ENCODE results near the gene MICB. TPM values are rescaled to one million over a fixed set of nuclear protein-coding genes. Genes with fewer than 3 reads are reported as not detected.

MICB gene
- total RNA-seq, 1 experiment from 2014 or later: 37.0 TPM

DNA sequence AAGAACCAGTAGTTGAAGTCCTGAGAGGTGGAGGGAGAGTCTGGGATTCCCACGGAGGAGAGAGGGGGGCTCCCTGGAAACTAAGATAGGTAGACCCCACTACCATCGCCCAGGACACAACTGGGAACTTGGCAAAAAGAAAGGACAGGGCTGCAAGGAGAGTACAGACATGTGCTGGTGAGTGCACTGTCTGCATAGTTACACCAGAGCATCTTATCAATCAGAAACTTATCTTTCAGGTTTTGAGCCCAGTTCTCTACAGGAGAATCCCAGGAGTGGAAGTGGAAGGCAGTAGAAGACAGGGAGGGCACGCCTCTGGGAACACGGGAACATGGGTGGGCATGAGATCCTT, 61.6 kb downstream of the MICB start (continued):
- TF ChIP-seq, protein P1, sequence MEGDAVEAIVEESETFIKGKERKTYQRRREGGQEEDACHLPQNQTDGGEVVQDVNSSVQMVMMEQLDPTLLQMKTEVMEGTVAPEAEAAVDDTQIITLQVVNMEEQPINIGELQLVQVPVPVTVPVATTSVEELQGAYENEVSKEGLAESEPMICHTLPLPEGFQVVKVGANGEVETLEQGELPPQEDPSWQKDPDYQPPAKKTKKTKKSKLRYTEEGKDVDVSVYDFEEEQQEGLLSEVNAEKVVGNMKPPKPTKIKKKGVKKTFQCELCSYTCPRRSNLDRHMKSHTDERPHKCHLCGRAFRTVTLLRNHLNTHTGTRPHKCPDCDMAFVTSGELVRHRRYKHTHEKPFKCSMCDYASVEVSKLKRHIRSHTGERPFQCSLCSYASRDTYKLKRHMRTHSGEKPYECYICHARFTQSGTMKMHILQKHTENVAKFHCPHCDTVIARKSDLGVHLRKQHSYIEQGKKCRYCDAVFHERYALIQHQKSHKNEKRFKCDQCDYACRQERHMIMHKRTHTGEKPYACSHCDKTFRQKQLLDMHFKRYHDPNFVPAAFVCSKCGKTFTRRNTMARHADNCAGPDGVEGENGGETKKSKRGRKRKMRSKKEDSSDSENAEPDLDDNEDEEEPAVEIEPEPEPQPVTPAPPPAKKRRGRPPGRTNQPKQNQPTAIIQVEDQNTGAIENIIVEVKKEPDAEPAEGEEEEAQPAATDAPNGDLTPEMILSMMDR (IDR thresholded peaks at IDR 0.05): no peak
- TF ChIP-seq, protein P2, sequence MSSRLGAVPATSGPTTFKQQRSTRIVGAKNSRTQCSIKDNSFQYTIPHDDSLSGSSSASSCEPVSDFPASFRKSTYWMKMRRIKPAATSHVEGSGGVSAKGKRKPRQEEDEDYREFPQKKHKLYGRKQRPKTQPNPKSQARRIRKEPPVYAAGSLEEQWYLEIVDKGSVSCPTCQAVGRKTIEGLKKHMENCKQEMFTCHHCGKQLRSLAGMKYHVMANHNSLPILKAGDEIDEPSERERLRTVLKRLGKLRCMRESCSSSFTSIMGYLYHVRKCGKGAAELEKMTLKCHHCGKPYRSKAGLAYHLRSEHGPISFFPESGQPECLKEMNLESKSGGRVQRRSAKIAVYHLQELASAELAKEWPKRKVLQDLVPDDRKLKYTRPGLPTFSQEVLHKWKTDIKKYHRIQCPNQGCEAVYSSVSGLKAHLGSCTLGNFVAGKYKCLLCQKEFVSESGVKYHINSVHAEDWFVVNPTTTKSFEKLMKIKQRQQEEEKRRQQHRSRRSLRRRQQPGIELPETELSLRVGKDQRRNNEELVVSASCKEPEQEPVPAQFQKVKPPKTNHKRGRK (CRISPR knock-in tag; IDR thresholded peaks at IDR 0.05; ENCODE audit: borderline replicate concordance): no peak
- TF ChIP-seq NFYB (CRISPR knock-in tag; conservative IDR thresholded peaks at IDR 0.05; ENCODE audit: low read depth) (no peak), TEAD4 (CRISPR knock-in tag; IDR thresholded peaks at IDR 0.05) (no peak), SOX15 (CRISPR knock-in tag; IDR thresholded peaks at IDR 0.05) (no peak), SMAD4 (CRISPR knock-in tag; IDR thresholded peaks at IDR 0.05) (no peak), ZNF138 (CRISPR knock-in tag; conservative IDR thresholded peaks at IDR 0.05) (no peak), CREB1 (CRISPR knock-in tag; IDR thresholded peaks at IDR 0.05) (no peak)

DNA sequence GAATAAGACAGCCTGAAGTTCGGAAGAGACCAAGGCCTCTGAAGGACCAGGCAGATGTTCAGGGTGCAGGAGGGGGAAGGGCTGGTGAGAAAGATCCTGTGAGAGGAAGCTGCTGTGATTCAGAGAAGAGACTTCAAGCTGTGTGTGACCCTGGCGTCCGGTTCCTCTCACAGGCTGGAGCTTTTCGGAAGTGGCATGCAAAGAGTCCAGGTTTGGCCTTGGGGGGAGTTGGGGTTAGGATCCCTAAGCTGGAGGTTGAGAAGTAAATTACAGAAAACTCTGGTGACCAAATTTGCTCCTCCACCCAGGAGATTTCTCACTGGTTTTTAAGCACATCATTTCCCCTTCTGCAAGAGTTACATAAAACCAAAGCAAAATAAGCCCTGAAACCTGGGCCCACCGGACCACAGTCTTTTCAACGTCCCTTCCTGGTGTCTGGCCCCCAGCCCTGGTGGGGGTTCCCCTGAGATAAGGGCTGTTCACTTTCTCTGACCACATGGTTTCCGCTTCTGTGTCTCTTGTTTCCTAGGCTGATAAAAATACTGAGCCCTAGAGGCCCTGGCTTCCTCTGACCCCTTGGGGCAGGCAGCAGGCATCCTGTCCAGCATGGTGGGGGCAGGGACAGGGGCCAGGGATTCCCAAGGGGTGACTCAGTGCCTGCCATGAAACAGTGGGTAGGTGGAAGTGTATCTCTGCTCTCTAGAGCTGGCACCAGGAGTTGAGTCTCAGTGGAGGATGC, 62.2 kb downstream of the MICB start:
- Mint-ChIP-seq H3K27me3 (ENCODE audit: low read depth) (no peaks in the 10 kb centered on the region; the same call in 1 of the 2 replicates), H3K27ac (peak overlapping the region; percentile 37; the same call in 1 of the 2 replicates), H3K9me3 (no peaks in the 10 kb centered on the region), H3K4me3 (no peak overlapping the region), H3K4me1 (peaks cover 9% of the 10 kb centered on the region), H3K36me3 (peaks cover 15% of the 10 kb centered on the region)
- ATAC-seq: peak; percentile 34; the same call in 1 of the 2 replicates
- CTCF ChIA-PET: interaction anchor here (0.6 to 1.0 kb wide), 3 partner anchors 9 to 32 kb away, joined by 3 to 4 read pairs (median 3); no protein-coding TSS in a partner anchor
- POLR2A ChIA-PET: interaction anchor here (1.6 kb wide), 1 partner anchor 19 kb away, joined by 4 read pairs; the partner anchor contains the start of gene DDX39B
- DNase-seq (ENCODE audit: low spot score): no peak
- TF ChIP-seq KAT7 (CRISPR knock-in tag; IDR thresholded peaks at IDR 0.05; ENCODE audit: borderline replicate concordance) (no peak), ZNF219 (CRISPR knock-in tag; IDR thresholded peaks at IDR 0.05; ENCODE audit: borderline replicate concordance) (no peak)
- TF ChIP-seq, protein P3, sequence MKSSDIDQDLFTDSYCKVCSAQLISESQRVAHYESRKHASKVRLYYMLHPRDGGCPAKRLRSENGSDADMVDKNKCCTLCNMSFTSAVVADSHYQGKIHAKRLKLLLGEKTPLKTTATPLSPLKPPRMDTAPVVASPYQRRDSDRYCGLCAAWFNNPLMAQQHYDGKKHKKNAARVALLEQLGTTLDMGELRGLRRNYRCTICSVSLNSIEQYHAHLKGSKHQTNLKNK (CRISPR knock-in tag; IDR thresholded peaks at IDR 0.05): no peak
- TF ChIP-seq, protein P4, sequence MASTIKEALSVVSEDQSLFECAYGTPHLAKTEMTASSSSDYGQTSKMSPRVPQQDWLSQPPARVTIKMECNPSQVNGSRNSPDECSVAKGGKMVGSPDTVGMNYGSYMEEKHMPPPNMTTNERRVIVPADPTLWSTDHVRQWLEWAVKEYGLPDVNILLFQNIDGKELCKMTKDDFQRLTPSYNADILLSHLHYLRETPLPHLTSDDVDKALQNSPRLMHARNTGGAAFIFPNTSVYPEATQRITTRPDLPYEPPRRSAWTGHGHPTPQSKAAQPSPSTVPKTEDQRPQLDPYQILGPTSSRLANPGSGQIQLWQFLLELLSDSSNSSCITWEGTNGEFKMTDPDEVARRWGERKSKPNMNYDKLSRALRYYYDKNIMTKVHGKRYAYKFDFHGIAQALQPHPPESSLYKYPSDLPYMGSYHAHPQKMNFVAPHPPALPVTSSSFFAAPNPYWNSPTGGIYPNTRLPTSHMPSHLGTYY (CRISPR knock-in tag; IDR thresholded peaks at IDR 0.05): no peak

DNA sequence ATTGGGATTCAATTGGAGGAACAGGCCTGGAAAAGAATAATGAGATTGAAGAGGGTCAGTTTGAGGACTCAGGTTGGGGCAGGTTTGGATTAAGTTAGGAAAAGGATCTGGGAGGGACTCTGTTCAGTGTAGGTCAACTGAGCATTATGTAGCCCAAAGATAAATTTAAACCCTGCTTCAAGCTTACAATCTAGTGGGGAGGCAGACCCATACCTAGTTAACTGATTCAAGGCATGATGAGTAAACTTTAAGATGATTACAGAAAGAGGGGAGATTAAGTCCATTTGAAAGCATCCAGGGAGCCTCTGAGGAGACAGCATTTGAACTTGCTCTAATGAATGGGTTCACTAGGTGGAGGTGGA, 62.7 kb downstream of the MICB start:
- no peaks in the 10 kb centered on the region; the same call in 1 of the 2 replicates for H3K27me3 Mint-ChIP-seq (ENCODE audit: low read depth)
- DNase-seq (ENCODE audit: low spot score) (no peak), ATAC-seq (no peak)
- no peak for TF ChIP-seq NFE2L1 (CRISPR knock-in tag; IDR thresholded peaks at IDR 0.05)
- TF ChIP-seq, protein P5, sequence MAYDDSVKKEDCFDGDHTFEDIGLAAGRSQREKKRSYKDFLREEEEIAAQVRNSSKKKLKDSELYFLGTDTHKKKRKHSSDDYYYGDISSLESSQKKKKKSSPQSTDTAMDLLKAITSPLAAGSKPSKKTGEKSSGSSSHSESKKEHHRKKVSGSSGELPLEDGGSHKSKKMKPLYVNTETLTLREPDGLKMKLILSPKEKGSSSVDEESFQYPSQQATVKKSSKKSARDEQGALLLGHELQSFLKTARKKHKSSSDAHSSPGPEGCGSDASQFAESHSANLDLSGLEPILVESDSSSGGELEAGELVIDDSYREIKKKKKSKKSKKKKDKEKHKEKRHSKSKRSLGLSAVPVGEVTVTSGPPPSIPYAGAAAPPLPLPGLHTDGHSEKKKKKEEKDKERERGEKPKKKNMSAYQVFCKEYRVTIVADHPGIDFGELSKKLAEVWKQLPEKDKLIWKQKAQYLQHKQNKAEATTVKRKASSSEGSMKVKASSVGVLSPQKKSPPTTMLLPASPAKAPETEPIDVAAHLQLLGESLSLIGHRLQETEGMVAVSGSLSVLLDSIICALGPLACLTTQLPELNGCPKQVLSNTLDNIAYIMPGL (CRISPR knock-in tag; IDR thresholded peaks at IDR 0.05): no peak
- no peak for TF ChIP-seq ATF1 (CRISPR knock-in tag; IDR thresholded peaks at IDR 0.05)
- TF ChIP-seq JUN (CRISPR knock-in tag; IDR thresholded peaks at IDR 0.05): no peak
- CTCF ChIA-PET: interaction anchor here (0.9 kb wide), 1 partner anchor 10 kb away, joined by 3 read pairs; no protein-coding TSS in a partner anchor
- POLR2A ChIA-PET: no interaction called here
- H3K27ac Mint-ChIP-seq: peak overlapping the region; percentile 32; the same call in 1 of the 2 replicates
- no peaks in the 10 kb centered on the region for H3K9me3 Mint-ChIP-seq
- H3K4me3 Mint-ChIP-seq: no peak overlapping the region
- peaks cover 15% of the 10 kb centered on the region for H3K36me3 Mint-ChIP-seq
- H3K4me1 Mint-ChIP-seq: peaks cover 9% of the 10 kb centered on the region

Other genes with a start within 250 kb of the MICB start
- 82.9 to 107 TPM (median 106 TPM) in 3 replicates for gene HLA-C, start 226.1 kb upstream of the MICB start, total RNA-seq (2021)
- 124 to 149 TPM (median 141 TPM) in 3 replicates for gene HLA-B, start 141.0 kb upstream of the MICB start, total RNA-seq (2021)
- gene MICA, start 94.5 kb upstream of the MICB start, total RNA-seq (2021): 11.4 to 12.9 TPM (median 11.7 TPM) in 3 replicates
- not detected in 3 replicates for gene MCCD1, start 30.8 kb downstream of the MICB start, total RNA-seq (2021)
- 704 to 738 TPM (median 712 TPM) in 3 replicates for gene DDX39B, start 43.9 kb downstream of the MICB start, total RNA-seq (2021)
- 2.7 to 4.1 TPM (median 4.0 TPM) in 3 replicates for gene ATP6V1G2, start 48.5 kb downstream of the MICB start, total RNA-seq (2021)
- 14.9 to 19.5 TPM (median 17.1 TPM) in 3 replicates for gene NFKBIL1, start 49.5 kb downstream of the MICB start, total RNA-seq (2021)
- 0.46 to 1.2 TPM (median 0.87 TPM) in 3 replicates for gene LTA, start 74.1 kb downstream of the MICB start, total RNA-seq (2021)
- 0.23 to 0.46 TPM (median 0.31 TPM) in 3 replicates for gene TNF, start 77.4 kb downstream of the MICB start, total RNA-seq (2021)
- gene LTB, start 84.3 kb downstream of the MICB start, total RNA-seq (2021): 1.0 to 1.5 TPM (median 1.3 TPM) in 3 replicates
- gene LST1, start 88.1 kb downstream of the MICB start, total RNA-seq (2021): 0.34 to 0.66 TPM in 2 of 3 replicates, not detected in the other
- not detected in 3 replicates for gene NCR3, start 94.9 kb downstream of the MICB start, total RNA-seq (2021)
- 5.4 to 8.5 TPM (median 7.1 TPM) in 3 replicates for gene AIF1, start 117.1 kb downstream of the MICB start, total RNA-seq (2021)
- 372 to 381 TPM (median 373 TPM) in 3 replicates for gene PRRC2A, start 122.6 kb downstream of the MICB start, total RNA-seq (2021)
- gene BAG6, start 154.5 kb downstream of the MICB start, total RNA-seq (2021): 366 to 410 TPM (median 396 TPM) in 3 replicates
- 3.5 to 4.6 TPM (median 4.3 TPM) in 3 replicates for gene APOM, start 157.7 kb downstream of the MICB start, total RNA-seq (2021)
- gene C6orf47, start 162.6 kb downstream of the MICB start, total RNA-seq (2021): 14.0 to 16.3 TPM (median 14.3 TPM) in 3 replicates
- gene GPANK1, start 166.9 kb downstream of the MICB start, total RNA-seq (2021): 24.3 to 29.1 TPM (median 26.4 TPM) in 3 replicates
- gene CSNK2B, start 167.9 kb downstream of the MICB start, total RNA-seq (2021): 153 to 183 TPM (median 161 TPM) in 3 replicates
- gene LY6G5B, start 171.8 kb downstream of the MICB start, total RNA-seq (2021): 10.7 to 15.7 TPM (median 11.0 TPM) in 3 replicates
- 0.98 to 1.6 TPM (median 1.0 TPM) in 3 replicates for gene LY6G5C, start 182.9 kb downstream of the MICB start, total RNA-seq (2021)
- gene ABHD16A, start 205.2 kb downstream of the MICB start, total RNA-seq (2021): 28.6 to 30.3 TPM (median 29.8 TPM) in 3 replicates
- gene LY6G6F, start 208.7 kb downstream of the MICB start, total RNA-seq (2021): not detected in 3 replicates
- not detected in 3 replicates for gene LY6G6D, start 217.2 kb downstream of the MICB start, total RNA-seq (2021)
- gene LY6G6C, start 223.6 kb downstream of the MICB start, total RNA-seq (2021): 0.21 to 0.35 TPM in 2 of 3 replicates, not detected in the other
- 0.09 to 0.11 TPM (median 0.11 TPM) in 3 replicates for gene MPIG6B, start 225.2 kb downstream of the MICB start, total RNA-seq (2021)
- 62.2 to 67.3 TPM (median 65.8 TPM) in 3 replicates for gene DDAH2, start 231.2 kb downstream of the MICB start, total RNA-seq (2021)
- 229 to 244 TPM (median 230 TPM) in 3 replicates for gene CLIC1, start 238.4 kb downstream of the MICB start, total RNA-seq (2021)
- 43.1 to 62.3 TPM (median 56.1 TPM) in 3 replicates for gene MSH5, start 241.9 kb downstream of the MICB start, total RNA-seq (2021)